GM12878 (cell line): Measurements from ENCODE around the gene MAP3K10. TPM values are rescaled to one million over a fixed set of nuclear protein-coding genes. Genes with fewer than 3 reads are reported as not detected.

Experiments used
- ATAC-seq: fragments of 200-7000 bp; cut with Tn5 transposase; 3 replicates; pipeline ENCODE4 v1.9.1; 2020; ENCODE audit warnings: mild to moderate bottlenecking, moderate library complexity
- BruUV-seq: library from RNA; stranded (reverse); fragments of 400-500 nt; replicated peaks from 2 replicates; lab custom pipeline; 2021; lab: Mats Ljungman, UMichigan
- CTCF ChIA-PET: fragments of 300-600 bp; sonication (Branson Sonifier 250); formaldehyde crosslinking; extraction: SDS; loops from one replicate; lab custom pipeline; 2021; ENCODE audit warnings: inconsistent platforms; lab: Yijun Ruan, JAX
- POLR2A ChIA-PET: fragments of 350-600 bp; formaldehyde crosslinking; extraction: SDS; loops from one replicate; lab custom pipeline; 2021; ENCODE audit warnings: inconsistent platforms; lab: Charles Lee
- RAD21 ChIA-PET: fragments of 300-600 bp; sonication (Branson Sonifier 250); formaldehyde crosslinking; loops from one replicate; lab custom pipeline; 2023; ENCODE audit warnings: antibody characterized with exemption; ENCODE audit not compliant: unreplicated experiment; lab: Charles Lee
- SMC1A ChIA-PET: fragments of 300-600 bp; sonication (Branson Sonifier 250); formaldehyde crosslinking; loops from one replicate; lab custom pipeline; 2023; ENCODE audit not compliant: unreplicated experiment, uncharacterized antibody; lab: Charles Lee
- DNase-seq: peaks from one replicate; pipeline ENCODE4 v3.0.0-alpha.2; 2011; ENCODE audit warnings: low read depth, low spot score
- FAIRE-seq: peaks from 3 replicates; lab custom pipeline; 2011; peaks lifted over from hg19 to GRCh38; lab: Jason Lieb, UNC
- H2AFZ ChIP-seq: 2 replicates; pipeline ENCODE4 v1.6.0; 2011; ENCODE audit warnings: low read depth, low read length, control low read depth; ENCODE audit not compliant: control insufficient read depth
- H3K27ac ChIP-seq: 2 replicates; pipeline ENCODE4 v1.5.1; 2011; ENCODE audit warnings: control low read depth; ENCODE audit not compliant: control insufficient read depth, insufficient read depth
- H3K27me3 ChIP-seq, 2 experiments: replicated peaks in 1 of 2; 2 replicates each; pipeline versions ENCODE4 v1.6.0 to v1.6.1; 2011; ENCODE audit warnings: low read length in 1 of 2; ENCODE audit not compliant: control insufficient read depth in 2 of 2, insufficient read depth in 2 of 2
- H3K36me3 ChIP-seq, 2 experiments: 2 replicates each; pipeline ENCODE4 v1.5.1; 2011; ENCODE audit warnings: low read length in 1 of 2; ENCODE audit not compliant: control insufficient read depth in 2 of 2, insufficient read depth in 2 of 2
- H3K4me1 ChIP-seq: 2 replicates; pipeline ENCODE4 v1.6.1; 2011; ENCODE audit warnings: mild to moderate bottlenecking, low read length, moderate library complexity, mixed read lengths; ENCODE audit not compliant: control insufficient read depth, insufficient read depth
- H3K4me2 ChIP-seq: 2 replicates; pipeline ENCODE4 v1.6.0; 2011; ENCODE audit warnings: control low read depth; ENCODE audit not compliant: control insufficient read depth, insufficient read depth
- H3K4me3 ChIP-seq: fragments of 200-600 bp; sonication (generic); 2 replicates; pipeline ENCODE4 v1.5.1; 2016
- H3K79me2 ChIP-seq: 2 replicates; pipeline ENCODE4 v1.6.0; 2011; ENCODE audit warnings: low read length; ENCODE audit not compliant: control insufficient read depth, insufficient read depth
- H3K9ac ChIP-seq: 2 replicates; pipeline ENCODE4 v1.8.0; 2011; ENCODE audit warnings: low read length, control low read depth, mixed read lengths; ENCODE audit not compliant: control insufficient read depth, insufficient read depth
- H3K9me3 ChIP-seq: replicated peaks from 3 replicates; pipeline ENCODE4 v1.5.1; 2011; ENCODE audit warnings: mild to moderate bottlenecking, low read length; ENCODE audit not compliant: control insufficient read depth, insufficient read depth
- H4K20me1 ChIP-seq: 2 replicates; pipeline ENCODE4 v1.6.0; 2011; ENCODE audit not compliant: control insufficient read depth, insufficient read depth
- BACH1 ChIP-seq: fragments of 450-650 bp; IDR thresholded peaks from 2 replicates; pipeline ENCODE4 v1.6.1; 2017; ENCODE audit warnings: mild to moderate bottlenecking, borderline replicate concordance
- BMI1 ChIP-seq: fragments of 450-650 bp; IDR thresholded peaks from 2 replicates; pipeline ENCODE4 v1.6.1; 2016; ENCODE audit warnings: mild to moderate bottlenecking, moderate library complexity, borderline replicate concordance
- E2F4 ChIP-seq: IDR thresholded peaks from 2 replicates; pipeline ENCODE4 v1.6.1; 2012; ENCODE audit warnings: low read depth, low read length, improper control_type of control experiment
- EZH2 ChIP-seq: IDR thresholded peaks from 2 replicates; pipeline ENCODE4 v1.6.1; 2012; ENCODE audit warnings: low read depth, mild to moderate bottlenecking, control low read depth, inconsistent platforms, low read length, borderline replicate concordance; ENCODE audit not compliant: control insufficient read depth
- HDGF ChIP-seq: fragments of 450-650 bp; IDR thresholded peaks from 2 replicates; pipeline ENCODE4 v1.6.1; 2016; ENCODE audit warnings: antibody characterized with exemption
- MTA2 ChIP-seq: fragments of 450-650 bp; IDR thresholded peaks from 2 replicates; pipeline ENCODE4 v1.6.1; 2016; ENCODE audit warnings: low read depth, mild to moderate bottlenecking, moderate library complexity
- NFIC ChIP-seq: IDR thresholded peaks from 2 replicates; pipeline ENCODE4 v1.6.1; 2012; ENCODE audit warnings: low read depth, mild to moderate bottlenecking, inconsistent platforms, low read length, moderate library complexity
- NFYB ChIP-seq: IDR thresholded peaks from 2 replicates; pipeline ENCODE4 v1.6.1; 2011; ENCODE audit warnings: low read depth, mild to moderate bottlenecking, low read length, improper control_type of control experiment, moderate library complexity; ENCODE audit not compliant: insufficient read depth
- PKNOX1 ChIP-seq: fragments of 450-650 bp; IDR thresholded peaks from 2 replicates; pipeline ENCODE4 v1.6.1; 2016; ENCODE audit warnings: mild to moderate bottlenecking
- SIX5 ChIP-seq: IDR thresholded peaks from 2 replicates; pipeline ENCODE4 v1.6.1; 2011; ENCODE audit warnings: mild to moderate bottlenecking, low read depth, low read length, moderate library complexity; ENCODE audit not compliant: severe bottlenecking
- SRF ChIP-seq, 2 experiments: IDR thresholded peaks; 2 replicates each; pipeline ENCODE4 v1.6.1; 2011; ENCODE audit warnings: low read depth in 2 of 2, low read length in 2 of 2, mild to moderate bottlenecking in 1 of 2, moderate library complexity in 1 of 2
- SUZ12 ChIP-seq: fragments of 200-600 bp; sonication (generic); IDR thresholded peaks from one replicate; pipeline ENCODE4 v1.6.1; 2018; ENCODE audit warnings: antibody characterized with exemption, mild to moderate bottlenecking; ENCODE audit not compliant: unreplicated experiment
- TARDBP ChIP-seq: IDR thresholded peaks from 2 replicates; pipeline ENCODE4 v1.6.1; 2016; ENCODE audit warnings: borderline replicate concordance
- ZNF274 ChIP-seq: IDR thresholded peaks from one replicate; pipeline ENCODE4 v1.8.0; 2011; ENCODE audit not compliant: insufficient read length, insufficient read depth
- WGBS: methylation state at CpG from one replicate; pipeline ENCODE4 v1.1.6; 2016; ENCODE audit warnings: low lambda C conversion rate; ENCODE audit not compliant: insufficient replicate concordance, insufficient coverage; ENCODE audit errors: missing lambda C conversion rate; 5-methylcytosine and 5-hydroxymethylcytosine counted together
- in situ Hi-C: fragments of 300-500 bp; cut with MboI; formaldehyde crosslinking; loops from 9 replicates; pipeline ENCODE4 v1.14.3; 2018; ENCODE audit warnings: mixed read lengths
- intact Hi-C: fragments of 100-400 bp; cut with micrococcal nuclease; formaldehyde crosslinking; loops from one replicate; pipeline ENCODE4 v1.14.2; 2022; ENCODE audit not compliant: unreplicated experiment
- polyA plus RNA-seq, 11 experiments: library from polyadenylated mRNA; depleted of rRNA in 4 of 11; unstranded in 6 of 11; stranded (reverse) in 5 of 11; fragments of >200 nt; fragmentation: Nextera tagmentation in 4 of 11; fragmentation: Illumina TruSeq in 1 of 11; extraction: Ambion mirVana in 4 of 11; extraction: Trizol in 1 of 11; gene quantifications; 1 replicate in 1 of 11; 2 replicates in 10 of 11; pipeline versions ENCODE4 v1.2.1 to v1.2.3, GENCODE V29; 2011 to 2016; ENCODE audit warnings: inconsistent platforms in 2 of 11, missing spikeins in 2 of 11, low read depth in 1 of 11
- total RNA-seq, 4 experiments: library from RNA; depleted of rRNA in 3 of 4; stranded (reverse); fragments of >200 nt in 3 of 4; fragmentation: Illumina TruSeq in 1 of 4; extraction: Trizol in 1 of 4; gene quantifications; 2 replicates each; pipeline versions ENCODE4 v1.2.1 to v1.2.3, GENCODE V29; 2013 to 2021
- TF ChIP-seq, protein P1 (sequence below): IDR thresholded peaks from 2 replicates; pipeline ENCODE4 v1.6.1; 2011; ENCODE audit warnings: mild to moderate bottlenecking, low read depth, low read length, moderate library complexity; ENCODE audit not compliant: insufficient replicate concordance

MAP3K10 gene
- total and polyA plus RNA-seq, 10 of the 15 experiments (the other 5 are each of a cell fraction or from before 2014, with no cell fraction given): 0.11 to 16.6 (median 2.6) TPM

DNA sequence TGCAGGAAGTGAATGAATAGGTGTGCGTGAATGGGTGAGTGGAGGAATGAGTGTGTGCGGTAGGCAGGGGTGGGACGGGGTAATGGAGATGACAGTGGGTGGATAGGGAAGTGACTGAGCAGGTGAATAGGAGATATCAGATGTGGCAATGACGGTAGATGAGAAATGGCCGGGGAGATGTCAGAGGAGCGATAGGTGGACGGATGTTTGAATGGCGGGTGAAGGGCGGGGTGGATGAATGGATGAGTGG, 25.5 kb downstream of the MAP3K10 start:
- H3K9me3 ChIP-seq: no peaks in the 10 kb centered on the region; the same call in 2 of the 3 replicates
- no peak overlapping the region for H3K4me3 ChIP-seq
- no peak overlapping the region for H3K27ac ChIP-seq
- in situ Hi-C loops (no loop called here), intact Hi-C loops (no loop called here)
- H3K9ac ChIP-seq: no peak overlapping the region
- H3K4me1 ChIP-seq: no peaks in the 10 kb centered on the region
- no peak overlapping the region for H2AFZ ChIP-seq
- CTCF ChIA-PET: no interaction called here
- H3K79me2 ChIP-seq: no peaks in the 10 kb centered on the region
- no peaks in the 10 kb centered on the region for H4K20me1 ChIP-seq
- no peak for DNase-seq
- RAD21 ChIA-PET: no interaction called here
- TF ChIP-seq SIX5 (no peak), E2F4 (no peak), NFYB (no peak), NFIC (no peak), TARDBP (no peak), SRF (IDR thresholded peaks at IDR 0.05; ENCODE audit: low read depth in 2 of 2, low read length in 2 of 2) (no peak), MTA2 (no peak), PKNOX1 (no peak), ZNF274 (no peak), BMI1 (no peak), EZH2 (no peak), BACH1 (no peak), HDGF (no peak), SUZ12 (no peak)
- TF ChIP-seq, protein P1, sequence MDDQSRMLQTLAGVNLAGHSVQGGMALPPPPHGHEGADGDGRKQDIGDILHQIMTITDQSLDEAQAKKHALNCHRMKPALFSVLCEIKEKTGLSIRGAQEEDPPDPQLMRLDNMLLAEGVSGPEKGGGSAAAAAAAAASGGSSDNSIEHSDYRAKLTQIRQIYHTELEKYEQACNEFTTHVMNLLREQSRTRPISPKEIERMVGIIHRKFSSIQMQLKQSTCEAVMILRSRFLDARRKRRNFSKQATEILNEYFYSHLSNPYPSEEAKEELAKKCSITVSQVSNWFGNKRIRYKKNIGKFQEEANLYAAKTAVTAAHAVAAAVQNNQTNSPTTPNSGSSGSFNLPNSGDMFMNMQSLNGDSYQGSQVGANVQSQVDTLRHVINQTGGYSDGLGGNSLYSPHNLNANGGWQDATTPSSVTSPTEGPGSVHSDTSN: no peak
- POLR2A ChIA-PET: no interaction called here
- FAIRE-seq: no peak
- no TSS peak for BruUV-seq
- no peak for ATAC-seq
- SMC1A ChIA-PET: no interaction called here
- H3K36me3 ChIP-seq: no peaks in the 10 kb centered on the region
- peaks cover 0 to 6% of the 10 kb centered on the region in 2 experiments for H3K27me3 ChIP-seq
- WGBS: 81% methylated on average over 9 of the region's 9 CpGs
- H3K4me2 ChIP-seq: no peak overlapping the region
